Endothelial cell of umbilical vein (primary cell): Measurements from ENCODE around the gene BNC1. TPM values are rescaled to one million over a fixed set of nuclear protein-coding genes. Genes with fewer than 3 reads are reported as not detected.

Experiments
- BruUV-seq: library from RNA; stranded (reverse); fragments of 400-500 nt; replicated peaks from 2 replicates; lab custom pipeline; 2021; lab: Mats Ljungman, UMichigan
- CTCF ChIA-PET: fragments of 300-600, 350-600 bp; sonication (Branson Sonifier 250); formaldehyde crosslinking; loops from one replicate; lab custom pipeline; 2021; ENCODE audit warnings: antibody characterized with exemption, inconsistent platforms; lab: Charles Lee
- POLR2A ChIA-PET: fragments of 300-600, 350-600 bp; sonication (Branson Sonifier 250); formaldehyde crosslinking; loops from one replicate; lab custom pipeline; 2021; ENCODE audit warnings: antibody characterized with exemption, inconsistent platforms; lab: Charles Lee
- DNase-seq: peaks from one replicate; pipeline ENCODE4 v3.0.0-alpha.2; 2011; ENCODE audit warnings: low read depth, low spot score
- FAIRE-seq: peaks from 2 replicates; lab custom pipeline; 2011; peaks lifted over from hg19 to GRCh38; lab: Jason Lieb, UNC
- H2AFZ ChIP-seq: 2 replicates; pipeline ENCODE4 v1.6.0; 2012; ENCODE audit warnings: low read depth, low read length, control low read depth, inconsistent platforms
- H3K27ac ChIP-seq: 2 replicates; pipeline ENCODE4 v1.5.1; 2011; ENCODE audit warnings: low read depth, mild to moderate bottlenecking, control low read depth, low read length, moderate library complexity; ENCODE audit not compliant: insufficient read depth
- H3K27me3 ChIP-seq, 2 experiments: 2 replicates each; pipeline versions ENCODE4 v1.6.0 to v1.6.1; 2011; ENCODE audit warnings: low read length in 2 of 2, mixed read lengths in 1 of 2; ENCODE audit not compliant: control insufficient read depth in 2 of 2, insufficient read depth in 2 of 2
- H3K36me3 ChIP-seq, 2 experiments: 2 replicates in 1 of 2; 3 replicates in 1 of 2; pipeline ENCODE4 v1.5.1; 2011; ENCODE audit warnings: low read length in 2 of 2, mild to moderate bottlenecking in 1 of 2, moderate library complexity in 1 of 2; ENCODE audit not compliant: control insufficient read depth in 2 of 2, insufficient read depth in 2 of 2; ENCODE audit errors: extremely low read depth in 1 of 2
- H3K4me1 ChIP-seq: 3 replicates; pipeline ENCODE4 v1.5.1; 2011; ENCODE audit warnings: mild to moderate bottlenecking, low read length; ENCODE audit not compliant: control insufficient read depth, insufficient read depth; ENCODE audit errors: extremely low read depth
- H3K4me2 ChIP-seq: 2 replicates; pipeline ENCODE4 v1.6.1; 2011; ENCODE audit warnings: low read length, control low read depth, mixed read lengths; ENCODE audit not compliant: insufficient read depth
- H3K4me3 ChIP-seq, 3 experiments: fragments of 200-600 bp in 1 of 3; sonication (generic), shearing (Covaris generic) in 1 of 3; replicated peaks in 1 of 3; 2 replicates each; pipeline ENCODE4 v1.5.1; 2011 to 2016; ENCODE audit warnings: control low read depth in 3 of 3, low read length in 3 of 3, mild to moderate bottlenecking in 2 of 3, inconsistent platforms in 1 of 3, low read depth in 1 of 3, moderate library complexity in 1 of 3; ENCODE audit not compliant: insufficient read depth in 1 of 3
- H3K79me2 ChIP-seq: 2 replicates; pipeline ENCODE4 v1.6.0; 2012; ENCODE audit warnings: low read length, inconsistent platforms; ENCODE audit not compliant: control insufficient read depth, insufficient read depth
- H3K9ac ChIP-seq: replicated peaks from 2 replicates; pipeline ENCODE3; 2011; ENCODE audit warnings: low read length, control low read depth; ENCODE audit not compliant: insufficient read depth; ENCODE audit errors: extremely low read depth
- H3K9me1 ChIP-seq: replicated peaks from 3 replicates; pipeline ENCODE4 v1.6.0; 2011; ENCODE audit warnings: mild to moderate bottlenecking, low read length; ENCODE audit not compliant: control insufficient read depth, insufficient read depth; ENCODE audit errors: extremely low read depth
- H3K9me3 ChIP-seq: replicated peaks from 2 replicates; pipeline ENCODE4 v1.5.1; 2012; ENCODE audit warnings: low read length, inconsistent platforms; ENCODE audit not compliant: control insufficient read depth, insufficient read depth
- H4K20me1 ChIP-seq: replicated peaks from 2 replicates; pipeline ENCODE3; 2011; ENCODE audit warnings: mild to moderate bottlenecking, low read length; ENCODE audit not compliant: control insufficient read depth, insufficient read depth; ENCODE audit errors: extremely low read depth
- EZH2 ChIP-seq: IDR thresholded peaks from 2 replicates; pipeline ENCODE4 v1.6.1; 2012; ENCODE audit warnings: borderline replicate concordance, low read depth, mild to moderate bottlenecking, moderate library complexity, low read length, inconsistent platforms; ENCODE audit not compliant: severe bottlenecking
- FOS ChIP-seq: IDR thresholded peaks from 2 replicates; pipeline ENCODE4 v1.6.1; 2011; ENCODE audit warnings: mild to moderate bottlenecking, low read length, moderate library complexity, borderline replicate concordance; ENCODE audit not compliant: insufficient read depth
- GATA2 ChIP-seq: IDR thresholded peaks from 2 replicates; pipeline ENCODE4 v1.7.0; 2011; ENCODE audit warnings: low read depth, mild to moderate bottlenecking, moderate library complexity, mixed read lengths, low read length; ENCODE audit not compliant: insufficient read length, insufficient read depth
- JUN ChIP-seq: IDR thresholded peaks from 2 replicates; pipeline ENCODE4 v1.6.1; 2011; ENCODE audit warnings: borderline replicate concordance, low read depth; ENCODE audit not compliant: insufficient read length, insufficient read depth
- MYC ChIP-seq: IDR thresholded peaks from one replicate; pipeline ENCODE4 v1.6.1; 2011; ENCODE audit warnings: mild to moderate bottlenecking, low read depth, low read length
- POLR2A ChIP-seq: IDR thresholded peaks from 2 replicates; pipeline ENCODE4 v1.6.1; 2012; ENCODE audit warnings: low read depth, mild to moderate bottlenecking, control low read depth, low read length
- POLR2AphosphoS5 ChIP-seq: IDR thresholded peaks from 2 replicates; pipeline ENCODE4 v1.6.1; 2012; ENCODE audit warnings: low read depth, mild to moderate bottlenecking, control low read depth, low read length, moderate library complexity; ENCODE audit not compliant: insufficient read depth
- dilution Hi-C: fragments of 300-500 bp; cut with MboI; formaldehyde crosslinking; loops from one replicate; pipeline ENCODE4 v1.15.0; 2019; ENCODE audit warnings: low sequenced_read_pairs; ENCODE audit not compliant: extremely low pct_ligation_motif_present
- intact Hi-C: fragments of 100-400 bp; cut with micrococcal nuclease; formaldehyde crosslinking; loops from one replicate; pipeline ENCODE4 v1.10.0; 2022
- polyA plus RNA-seq, 4 experiments: library from polyadenylated mRNA; depleted of rRNA in 3 of 4; stranded (reverse) in 3 of 4; unstranded in 1 of 4; fragments of >200 nt; gene quantifications; 2 replicates each; pipeline versions ENCODE4 v1.2.1 to v1.2.3, GENCODE V29; 2011 to 2012; ENCODE audit warnings: missing spikeins in 1 of 4
- total RNA-seq: library from RNA; stranded (reverse); gene quantifications from 2 replicates; pipeline ENCODE4 v1.2.3, GENCODE V29; 2021
- TF ChIP-seq, protein P1 (sequence below): IDR thresholded peaks from 2 replicates; pipeline ENCODE4 v1.6.1; 2011; ENCODE audit not compliant: insufficient read depth, insufficient read length
- TF ChIP-seq, protein P2 (sequence below), 2 donors: IDR thresholded peaks; 1 replicate in 1 of 2; 2 replicates in 1 of 2; pipeline ENCODE4 v1.5.1; 2011; ENCODE audit warnings: low read length in 2 of 2, mild to moderate bottlenecking in 2 of 2, moderate library complexity in 2 of 2, control low read depth in 1 of 2, inconsistent platforms in 1 of 2, low read depth in 1 of 2; ENCODE audit not compliant: insufficient read depth in 1 of 2; ENCODE audit errors: extremely low read depth in 1 of 2

BNC1 gene
- total and polyA plus RNA-seq, 2 donors (not counting 3 experiments of a cell fraction or from before 2014, with no cell fraction given), result 3.4 to 3.9 TPM

DNA sequence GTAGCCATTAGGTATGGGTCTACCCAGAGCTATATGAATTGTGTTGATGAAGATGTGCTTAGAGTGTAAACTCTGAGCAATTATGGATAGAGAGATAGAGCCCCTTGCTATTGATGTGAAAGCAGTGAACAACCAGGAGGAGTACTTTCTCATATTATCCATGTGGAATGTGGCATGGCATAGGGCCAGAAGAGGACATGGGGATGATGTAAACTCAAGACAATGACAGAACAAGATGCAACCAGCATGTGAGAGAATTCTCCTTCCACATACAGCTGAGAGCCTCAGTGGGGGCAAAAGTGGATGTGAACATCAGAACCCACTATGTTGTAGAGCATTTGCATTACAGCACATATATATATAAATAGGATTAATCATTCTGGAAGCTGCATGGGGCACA lies 36.4 kb upstream of the BNC1 start:
- H3K79me2 ChIP-seq, result no peaks in the 10 kb centered on the region
- no peaks in the 10 kb centered on the region for H3K4me1 ChIP-seq
- FAIRE-seq (no peak), DNase-seq (no peak)
- H3K9me3 ChIP-seq, result no peaks in the 10 kb centered on the region
- H3K36me3 ChIP-seq, result no peaks in the 10 kb centered on the region
- no peak overlapping the region for H3K27ac ChIP-seq
- intact Hi-C loops (no loop called here), dilution Hi-C loops (no loop called here)
- TF ChIP-seq JUN, result no peak
- TF ChIP-seq EZH2, result no peak
- TF ChIP-seq, protein P1, sequence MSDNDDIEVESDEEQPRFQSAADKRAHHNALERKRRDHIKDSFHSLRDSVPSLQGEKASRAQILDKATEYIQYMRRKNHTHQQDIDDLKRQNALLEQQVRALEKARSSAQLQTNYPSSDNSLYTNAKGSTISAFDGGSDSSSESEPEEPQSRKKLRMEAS, result no peak
- TF ChIP-seq, protein P2, sequence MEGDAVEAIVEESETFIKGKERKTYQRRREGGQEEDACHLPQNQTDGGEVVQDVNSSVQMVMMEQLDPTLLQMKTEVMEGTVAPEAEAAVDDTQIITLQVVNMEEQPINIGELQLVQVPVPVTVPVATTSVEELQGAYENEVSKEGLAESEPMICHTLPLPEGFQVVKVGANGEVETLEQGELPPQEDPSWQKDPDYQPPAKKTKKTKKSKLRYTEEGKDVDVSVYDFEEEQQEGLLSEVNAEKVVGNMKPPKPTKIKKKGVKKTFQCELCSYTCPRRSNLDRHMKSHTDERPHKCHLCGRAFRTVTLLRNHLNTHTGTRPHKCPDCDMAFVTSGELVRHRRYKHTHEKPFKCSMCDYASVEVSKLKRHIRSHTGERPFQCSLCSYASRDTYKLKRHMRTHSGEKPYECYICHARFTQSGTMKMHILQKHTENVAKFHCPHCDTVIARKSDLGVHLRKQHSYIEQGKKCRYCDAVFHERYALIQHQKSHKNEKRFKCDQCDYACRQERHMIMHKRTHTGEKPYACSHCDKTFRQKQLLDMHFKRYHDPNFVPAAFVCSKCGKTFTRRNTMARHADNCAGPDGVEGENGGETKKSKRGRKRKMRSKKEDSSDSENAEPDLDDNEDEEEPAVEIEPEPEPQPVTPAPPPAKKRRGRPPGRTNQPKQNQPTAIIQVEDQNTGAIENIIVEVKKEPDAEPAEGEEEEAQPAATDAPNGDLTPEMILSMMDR (IDR thresholded peaks at IDR 0.05; ENCODE audit: extremely low read depth in 1 of 2, insufficient read depth in 1 of 2, low read depth in 1 of 2, low read length in 2 of 2), result no peak
- TF ChIP-seq FOS, result no peak
- TF ChIP-seq POLR2AphosphoS5, result no peak
- TF ChIP-seq GATA2, result no peak
- TF ChIP-seq POLR2A, result no peak
- TF ChIP-seq MYC, result no peak
- ChIA-PET CTCF (no interaction called here), POLR2A (no interaction called here)
- H3K9ac ChIP-seq, result no peak overlapping the region
- no peak overlapping the region for H3K4me2 ChIP-seq
- no peak overlapping the region for H3K4me3 ChIP-seq
- no TSS peak for BruUV-seq
- H3K9me1 ChIP-seq, result no peaks in the 10 kb centered on the region
- H2AFZ ChIP-seq, result no peak overlapping the region
- H3K27me3 ChIP-seq, result peaks cover 0 to 2% of the 10 kb centered on the region in 2 experiments
- H4K20me1 ChIP-seq, result no peaks in the 10 kb centered on the region
